Fibroblast of peridontal ligament (primary cell): ENCODE data around the gene CAMK1D.

Source experiments
- DNase-seq: peaks from one replicate; pipeline ENCODE4 v3.0.0-alpha.2; 2010; ENCODE audit errors: extremely low read depth

CAMK1D gene

GRCh38 chr10:12465385-12466136 is 116.2 kb downstream of the CAMK1D start:
- DNase-seq, result no peak

- DNase-seq, result no peak
Measured at GRCh38 chr10:12466704-12467305, 117.5 kb downstream of the CAMK1D start.

DNA sequence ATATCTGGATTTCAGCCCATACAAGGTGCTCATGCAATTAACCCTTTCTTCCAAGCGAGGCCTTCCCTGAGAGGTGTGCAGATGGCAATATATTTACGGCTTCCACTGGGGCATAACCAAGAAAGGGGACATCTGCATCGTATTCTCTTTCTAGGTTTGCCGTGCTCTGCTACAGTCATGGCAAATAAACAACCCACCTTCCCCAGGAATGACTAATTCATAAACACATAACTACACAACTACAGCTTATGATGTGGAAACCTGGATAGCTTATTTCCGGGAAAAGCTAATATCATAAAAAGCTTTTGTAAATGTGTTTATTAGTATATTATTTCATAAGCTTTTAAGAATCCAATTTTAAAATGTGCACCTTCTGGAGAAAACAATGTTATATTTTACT is 120.0 kb downstream of the CAMK1D start:
- no peak for DNase-seq

GRCh38 chr10:12470719-12471118 is 121.4 kb downstream of the CAMK1D start:
- no peak for DNase-seq

DNA sequence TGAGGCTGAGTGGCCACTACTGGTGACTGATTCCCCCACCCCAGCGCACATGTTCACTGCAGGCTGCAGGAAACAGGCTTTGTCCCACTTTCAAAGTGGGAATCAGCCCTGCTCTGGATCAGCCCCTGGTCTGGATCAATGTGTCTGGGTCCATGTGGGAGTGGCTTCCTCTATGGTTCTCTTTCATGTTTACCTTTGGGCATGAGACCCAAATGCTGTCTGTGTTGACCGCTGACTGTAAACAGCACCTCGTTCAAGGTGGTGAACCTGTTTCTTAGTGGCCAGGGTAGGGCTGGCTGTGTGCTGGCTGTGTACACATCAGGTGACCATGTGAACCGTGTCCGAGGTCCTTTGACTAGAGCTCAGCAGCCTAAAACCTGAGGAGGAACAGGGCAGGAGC is 121.8 kb downstream of the CAMK1D start:
- DNase-seq, result no peak

DNA sequence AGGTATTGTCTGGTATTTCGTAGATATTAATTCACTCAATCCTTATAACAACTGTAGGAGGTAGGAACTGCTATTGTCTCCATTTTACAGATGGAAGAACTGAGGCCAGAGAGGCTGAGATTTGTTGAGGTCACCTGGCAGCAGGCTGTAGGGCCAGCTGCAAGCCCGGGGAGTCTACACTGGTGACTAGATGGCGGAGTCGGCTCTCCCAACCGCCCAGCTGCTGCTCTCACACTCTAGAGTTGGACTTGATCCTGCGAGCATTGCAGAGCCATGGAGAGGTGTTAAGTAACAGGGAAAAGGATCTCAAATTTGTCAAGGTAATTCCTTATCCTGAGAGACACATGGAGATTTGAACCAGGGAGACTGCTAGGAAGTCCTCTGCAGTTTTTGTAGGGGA is 124.1 kb downstream of the CAMK1D start:
- DNase-seq, result no peak

GRCh38 chr10:12474727-12475412 is 125.5 kb downstream of the CAMK1D start:
- no peak for DNase-seq

- no peak for DNase-seq
Measured at GRCh38 chr10:12476656-12477055, 127.3 kb downstream of the CAMK1D start.

DNA sequence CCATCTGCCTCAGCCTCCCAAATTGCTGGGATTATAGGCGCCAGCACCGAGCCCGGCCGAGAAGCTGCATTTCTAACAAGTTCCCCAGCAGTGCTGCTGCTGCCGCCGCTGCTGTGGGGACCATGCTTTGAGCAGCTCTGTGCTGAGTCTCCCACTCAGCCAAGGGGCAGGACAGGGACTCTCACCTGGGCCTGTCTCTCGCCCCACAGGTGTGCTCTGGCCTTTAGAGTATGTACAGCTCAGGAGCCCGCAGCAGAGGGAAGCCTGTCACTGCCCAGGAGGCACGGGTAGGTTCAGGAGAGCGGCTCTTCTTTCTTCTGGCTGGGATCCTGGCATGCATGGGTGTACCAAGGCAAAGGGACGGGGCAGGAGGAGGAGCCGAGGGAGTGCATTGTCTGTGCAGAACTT is 130.1 kb downstream of the CAMK1D start:
- no peak for DNase-seq

DNA sequence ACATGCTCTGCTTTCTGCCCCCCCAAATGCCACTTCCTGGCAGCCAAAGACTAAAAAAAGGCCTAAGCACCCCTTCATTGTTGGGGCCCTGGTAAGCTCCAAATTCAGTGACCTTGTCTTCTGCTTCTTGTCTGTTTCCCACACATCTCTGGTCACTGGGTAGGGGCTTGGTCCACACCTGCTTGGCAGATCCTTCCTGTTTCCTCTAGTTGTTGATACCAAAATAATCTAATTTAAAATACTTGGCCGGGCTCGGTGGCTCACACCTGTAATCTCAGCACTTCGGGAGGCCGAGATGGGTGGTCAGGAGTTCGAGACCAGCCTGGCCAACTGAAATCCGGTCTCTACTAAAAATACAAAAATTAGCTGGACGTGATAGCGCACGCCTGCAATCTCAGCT is 130.6 kb downstream of the CAMK1D start:
- DNase-seq, result no peak

GRCh38 chr10:12480440-12480839 is 131.1 kb downstream of the CAMK1D start:
- no peak for DNase-seq

DNA sequence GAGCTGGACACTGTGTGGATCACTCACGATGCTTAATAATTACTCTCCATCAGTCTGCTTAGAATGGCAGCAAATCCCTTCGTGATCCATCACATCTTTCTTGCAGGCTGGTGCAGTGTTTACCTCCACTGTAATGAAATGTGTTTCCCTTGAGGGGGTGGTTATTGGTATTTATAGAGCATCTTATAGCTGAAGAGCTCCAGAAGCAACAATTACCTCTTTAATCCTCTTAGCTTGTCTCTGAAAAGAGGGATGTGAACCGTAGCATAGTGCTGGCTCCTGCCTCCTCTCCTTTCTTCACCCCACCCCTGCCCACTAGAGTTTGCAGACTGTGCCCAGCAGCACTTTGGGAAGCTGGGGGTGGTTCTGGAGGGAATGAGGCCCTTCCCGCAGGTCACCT is 132.6 kb downstream of the CAMK1D start:
- no peak for DNase-seq

DNA sequence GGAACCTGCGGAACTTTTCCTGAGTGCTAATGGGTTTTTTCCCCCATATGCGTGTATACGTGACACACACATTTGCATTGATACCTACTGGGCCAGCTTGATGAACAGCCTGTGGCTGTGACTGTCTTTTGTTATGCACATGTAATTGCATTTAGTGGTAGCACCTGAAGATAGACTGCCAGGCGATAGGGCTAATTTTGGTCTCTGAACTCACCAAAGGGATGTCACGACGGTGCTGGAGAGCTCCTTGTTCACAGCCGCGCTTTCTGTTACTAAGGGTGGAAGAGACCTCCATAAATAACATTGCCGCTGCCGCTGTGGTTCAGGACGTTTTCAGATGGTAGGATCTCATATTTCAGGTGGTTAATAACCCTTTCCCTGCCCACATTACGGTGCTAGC is 133.2 kb downstream of the CAMK1D start:
- DNase-seq, result no peak

GRCh38 chr10:12484002-12484918 is 134.9 kb downstream of the CAMK1D start:
- no peak for DNase-seq

DNA sequence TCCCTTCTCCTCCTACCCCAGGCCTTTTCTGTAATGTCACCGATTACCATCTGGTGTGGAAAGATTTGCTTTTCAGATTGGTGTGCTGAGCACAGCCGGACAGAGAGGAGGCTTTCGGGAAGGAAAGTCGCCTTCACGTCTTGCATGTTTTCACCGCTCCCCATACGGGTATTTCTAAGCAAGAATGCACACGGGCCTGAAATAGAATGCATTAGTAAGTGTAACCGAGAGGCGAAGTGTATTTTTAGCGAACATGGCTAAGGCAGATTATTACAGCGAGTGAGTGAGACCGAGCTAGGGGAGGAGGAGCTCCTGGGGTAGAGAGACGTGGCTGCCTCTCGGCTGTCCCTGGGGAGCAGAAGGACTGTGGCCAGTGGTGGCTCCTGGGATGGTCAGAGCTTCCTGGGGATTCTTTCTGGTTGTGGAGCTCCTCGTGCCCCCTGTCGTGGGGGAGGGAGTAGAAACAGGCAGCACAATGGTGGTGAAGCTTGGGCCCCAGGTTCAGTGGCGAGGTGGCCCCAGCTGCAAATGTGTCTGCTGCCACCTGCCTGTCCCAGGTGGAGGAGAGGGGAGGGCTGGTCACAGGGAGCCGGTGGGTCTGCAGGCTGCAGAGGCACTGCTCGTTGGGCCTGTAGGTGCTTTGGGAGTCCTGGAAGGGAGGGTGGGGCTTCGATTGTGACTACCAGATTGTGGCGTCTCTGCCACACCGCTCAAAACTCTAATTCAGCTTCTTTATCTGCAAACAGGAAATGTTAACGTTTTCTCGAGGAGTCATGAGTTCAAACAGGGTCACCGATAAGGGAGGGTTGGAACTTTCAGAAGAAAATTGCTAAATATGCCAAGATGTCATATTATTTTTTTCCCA is 135.8 kb downstream of the CAMK1D start:
- DNase-seq, result no peak

GRCh38 chr10:12487366-12487765 is 138.0 kb downstream of the CAMK1D start:
- DNase-seq, result no peak

GRCh38 chr10:12488626-12489025 is 139.3 kb downstream of the CAMK1D start:
- DNase-seq, result no peak

DNA sequence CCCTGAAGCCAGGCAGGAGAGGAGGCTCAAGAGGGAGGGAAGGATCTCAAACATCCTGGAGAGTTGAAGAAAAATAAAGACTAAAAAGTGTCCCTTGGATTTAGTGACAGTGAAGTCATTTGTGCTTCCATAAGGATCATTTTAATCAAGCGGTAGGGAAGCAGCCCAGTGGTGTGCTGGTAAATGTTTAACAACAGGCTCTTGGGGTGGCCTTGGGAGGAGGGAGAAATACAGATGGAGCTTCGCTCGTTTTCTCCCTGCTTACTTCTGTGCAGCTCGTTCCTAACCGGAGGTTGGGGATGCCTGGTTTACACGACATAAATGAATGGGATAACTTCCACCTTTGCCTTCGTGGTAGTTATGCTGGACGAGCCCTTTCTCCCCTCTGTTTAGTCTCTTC is 140.0 kb downstream of the CAMK1D start:
- no peak for DNase-seq

- no peak for DNase-seq
Measured at GRCh38 chr10:12489806-12490205, 140.5 kb downstream of the CAMK1D start.

DNA sequence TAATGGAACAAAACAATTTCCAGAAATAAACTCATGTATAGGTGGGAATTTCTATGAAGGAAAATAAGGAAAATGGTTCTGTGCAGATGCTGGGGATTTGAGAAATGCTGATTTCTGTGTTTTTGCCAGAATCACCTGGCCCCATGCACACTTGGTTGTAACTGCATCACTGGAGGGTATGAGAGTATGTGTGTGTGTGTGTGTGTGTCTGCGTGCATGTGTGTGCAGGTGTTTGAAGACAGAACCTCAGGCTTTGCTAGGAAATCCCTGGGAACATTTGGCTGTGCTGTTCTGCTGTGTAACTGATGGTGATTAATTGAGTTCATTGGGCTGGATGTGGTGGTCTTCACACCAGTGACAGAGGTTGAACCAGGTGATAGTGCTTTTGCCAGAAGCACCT is 141.6 kb downstream of the CAMK1D start:
- DNase-seq, result no peak

DNA sequence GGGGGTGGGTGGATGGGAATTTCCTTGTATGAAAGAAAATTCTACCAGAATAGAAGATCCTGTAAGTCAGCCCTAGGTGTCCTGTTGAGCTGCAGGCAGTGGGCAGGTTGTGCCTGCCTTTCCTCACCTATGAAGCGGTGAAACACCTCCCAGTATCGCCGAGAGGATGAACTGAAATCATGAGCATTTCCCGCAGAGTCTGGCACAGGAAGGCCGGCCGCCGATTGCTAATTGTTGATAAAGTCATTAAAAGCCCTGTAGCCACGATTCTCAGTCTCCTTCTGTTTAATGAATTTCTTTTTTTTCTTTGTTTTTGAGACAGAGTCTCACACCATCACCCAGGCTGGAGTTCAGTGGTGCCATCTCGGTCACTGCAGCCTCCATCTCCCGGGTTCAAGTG is 142.1 kb downstream of the CAMK1D start:
- no peak for DNase-seq
